Measurements from ENCODE around the gene HOMEZ.

Gene HOMEZ

GRCh38 chr14:23299211-23299957 is 13.5 kb upstream of the HOMEZ start:
- DNase-seq (ENCODE audit: low read depth) = no peak
- no peak overlapping the region for H3K4me3 ChIP-seq (ENCODE audit: low read depth, low read length)
- TF ChIP-seq CTCF (IDR thresholded peaks at IDR 0.05; ENCODE audit: control insufficient read depth, extremely low read depth, insufficient read depth) = peak; percentile 55

- TF ChIP-seq CTCF (IDR thresholded peaks at IDR 0.05; ENCODE audit: control insufficient read depth, extremely low read depth, insufficient read depth) = no peak
- no peak overlapping the region for H3K4me3 ChIP-seq (ENCODE audit: low read depth, low read length)
- DNase-seq (ENCODE audit: low read depth) = no peak
Observed at GRCh38 chr14:23297611-23298277, 11.8 kb upstream of the HOMEZ start.

- TF ChIP-seq CTCF (IDR thresholded peaks at IDR 0.05; ENCODE audit: control insufficient read depth, extremely low read depth, insufficient read depth) = no peak
- no peak overlapping the region for H3K4me3 ChIP-seq (ENCODE audit: low read depth, low read length)
- no peak for DNase-seq (ENCODE audit: low read depth)
Observed at GRCh38 chr14:23297096-23297495, 11.2 kb upstream of the HOMEZ start.

GRCh38 chr14:23296012-23296777 is 10.3 kb upstream of the HOMEZ start:
- no peak for DNase-seq (ENCODE audit: low read depth)
- H3K4me3 ChIP-seq (ENCODE audit: low read depth, low read length) = no peak overlapping the region
- no peak for TF ChIP-seq CTCF (IDR thresholded peaks at IDR 0.05; ENCODE audit: control insufficient read depth, extremely low read depth, insufficient read depth)

GRCh38 chr14:23294734-23295561 is 9.0 kb upstream of the HOMEZ start:
- no peak overlapping the region for H3K4me3 ChIP-seq (ENCODE audit: low read depth, low read length)
- peak; percentile 87 for TF ChIP-seq CTCF (IDR thresholded peaks at IDR 0.05; ENCODE audit: control insufficient read depth, extremely low read depth, insufficient read depth)
- no peak for DNase-seq (ENCODE audit: low read depth)

- DNase-seq (ENCODE audit: low read depth) = no peak
Observed at GRCh38 chr14:23286902-23287479, 1.1 kb upstream of the HOMEZ start.

More at GRCh38 chr14:23286902-23287479, 1.1 kb upstream of the HOMEZ start:
- H3K4me3 ChIP-seq (ENCODE audit: low read depth, low read length) = peak overlapping the region; percentile 95
- TF ChIP-seq CTCF (IDR thresholded peaks at IDR 0.05; ENCODE audit: control insufficient read depth, extremely low read depth, insufficient read depth) = no peak
